ENCODE results near the gene FAAP20. TPM values are rescaled to one million over a fixed set of nuclear protein-coding genes. Genes with fewer than 3 reads are reported as not detected.

The FAAP20 gene
- polyA plus RNA-seq, 2 of the 4 experiments (the other 2 are of a cell fraction), result 5.1 to 26.0 TPM

GRCh38 chr1:2195785-2196184 is 1.2 kb upstream of the FAAP20 start (continued):
- TF ChIP-seq MYC (IDR thresholded peaks at IDR 0.05; ENCODE audit: borderline replicate concordance, low read length), result no peak
- no peak for TF ChIP-seq RFX5 (IDR thresholded peaks at IDR 0.05)
- no peak for TF ChIP-seq E2F6 (IDR thresholded peaks at IDR 0.05; ENCODE audit: borderline replicate concordance, low read depth)
- no peak for TF ChIP-seq EP300 (IDR thresholded peaks at IDR 0.05)
- TF ChIP-seq FOSB (CRISPR knock-in tag; IDR thresholded peaks at IDR 0.05), result no peak
- TF ChIP-seq CBX8 (IDR thresholded peaks at IDR 0.05), result no peak

- CTCF ChIA-PET, result interaction anchor here (0.6 to 10.4 kb wide), 39 partner anchors 9 to 352 kb away, joined by 3 to 267 read pairs (median 5); partner anchors contain the start of genes MORN1, PEX10 and RER1
- Histone ChIP-seq H3K4me2 (peak overlapping the region; percentile 88), H3K9me3 (no peaks in the 10 kb centered on the region), H3K4me3 (peak overlapping the region; percentile 77), H3K27ac (peak overlapping the region; percentile 99 to 100), H3K4me1 (peaks cover 21% of the 10 kb centered on the region)
- no peak for FAIRE-seq
- POLR2A ChIA-PET, result interaction anchor here (0.7 to 1.6 kb wide), 10 partner anchors 8 to 351 kb away, joined by 3 to 25 read pairs (median 6); partner anchors contain the start of genes MORN1, PEX10 and RER1
- DNase-seq (ENCODE audit: low read depth in 1 of 2, low spot score in 1 of 2), result peak; percentile 83 to 85
- WGBS (ENCODE audit: missing lambda C conversion rate), result 1% methylated on average over 9 of the region's 35 CpGs
- ATAC-seq, result peak; percentile 85 to 87
- TF ChIP-seq TP53 (CRISPR knock-in tag; IDR thresholded peaks at IDR 0.05) (no peak), CTCF (IDR thresholded peaks at IDR 0.05) (peak; percentile 94), JUN (IDR thresholded peaks at IDR 0.05) (peak in 1 of 2 experiments; percentile 41; a peak in 2 of 5 replicates), HDAC2 (IDR thresholded peaks at IDR 0.05) (no peak), KDM5A (IDR thresholded peaks at IDR 0.05) (peak; percentile 98), MYC (IDR thresholded peaks at IDR 0.05; ENCODE audit: borderline replicate concordance, low read length) (no peak), KDM1A (IDR thresholded peaks at IDR 0.05; ENCODE audit: low read depth) (no peak), MAX (IDR thresholded peaks at IDR 0.05) (peak; percentile 45), RAD21 (conservative IDR thresholded peaks at IDR 0.05 in 1 of 2, IDR thresholded peaks at IDR 0.05 in 1 of 2) (peak; percentile 87 to 97), POLR2A (IDR thresholded peaks at IDR 0.05; ENCODE audit: low read length) (0 out of 2 replicates have a peak, but pooled peaks have one; percentile 3), SMC3 (IDR thresholded peaks at IDR 0.05) (peak; percentile 84)
- TF ChIP-seq, protein P1, sequence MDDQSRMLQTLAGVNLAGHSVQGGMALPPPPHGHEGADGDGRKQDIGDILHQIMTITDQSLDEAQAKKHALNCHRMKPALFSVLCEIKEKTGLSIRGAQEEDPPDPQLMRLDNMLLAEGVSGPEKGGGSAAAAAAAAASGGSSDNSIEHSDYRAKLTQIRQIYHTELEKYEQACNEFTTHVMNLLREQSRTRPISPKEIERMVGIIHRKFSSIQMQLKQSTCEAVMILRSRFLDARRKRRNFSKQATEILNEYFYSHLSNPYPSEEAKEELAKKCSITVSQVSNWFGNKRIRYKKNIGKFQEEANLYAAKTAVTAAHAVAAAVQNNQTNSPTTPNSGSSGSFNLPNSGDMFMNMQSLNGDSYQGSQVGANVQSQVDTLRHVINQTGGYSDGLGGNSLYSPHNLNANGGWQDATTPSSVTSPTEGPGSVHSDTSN (IDR thresholded peaks at IDR 0.05), result 0 out of 2 replicates have a peak, but pooled peaks have one; percentile 33
- TF ChIP-seq, protein P2, sequence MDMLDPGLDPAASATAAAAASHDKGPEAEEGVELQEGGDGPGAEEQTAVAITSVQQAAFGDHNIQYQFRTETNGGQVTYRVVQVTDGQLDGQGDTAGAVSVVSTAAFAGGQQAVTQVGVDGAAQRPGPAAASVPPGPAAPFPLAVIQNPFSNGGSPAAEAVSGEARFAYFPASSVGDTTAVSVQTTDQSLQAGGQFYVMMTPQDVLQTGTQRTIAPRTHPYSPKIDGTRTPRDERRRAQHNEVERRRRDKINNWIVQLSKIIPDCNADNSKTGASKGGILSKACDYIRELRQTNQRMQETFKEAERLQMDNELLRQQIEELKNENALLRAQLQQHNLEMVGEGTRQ (IDR thresholded peaks at IDR 0.05), result no peak; the same call in 1 of the 2 replicates
Measured at GRCh38 chr1:2194898-2195673, 514 bp upstream of the FAAP20 start.
